Measurements from ENCODE around the gene ALLC. TPM values are rescaled to one million over a fixed set of nuclear protein-coding genes. Genes with fewer than 3 reads are reported as not detected.

Gene ALLC
- total and polyA plus RNA-seq, 7 donors: not detected

DNA sequence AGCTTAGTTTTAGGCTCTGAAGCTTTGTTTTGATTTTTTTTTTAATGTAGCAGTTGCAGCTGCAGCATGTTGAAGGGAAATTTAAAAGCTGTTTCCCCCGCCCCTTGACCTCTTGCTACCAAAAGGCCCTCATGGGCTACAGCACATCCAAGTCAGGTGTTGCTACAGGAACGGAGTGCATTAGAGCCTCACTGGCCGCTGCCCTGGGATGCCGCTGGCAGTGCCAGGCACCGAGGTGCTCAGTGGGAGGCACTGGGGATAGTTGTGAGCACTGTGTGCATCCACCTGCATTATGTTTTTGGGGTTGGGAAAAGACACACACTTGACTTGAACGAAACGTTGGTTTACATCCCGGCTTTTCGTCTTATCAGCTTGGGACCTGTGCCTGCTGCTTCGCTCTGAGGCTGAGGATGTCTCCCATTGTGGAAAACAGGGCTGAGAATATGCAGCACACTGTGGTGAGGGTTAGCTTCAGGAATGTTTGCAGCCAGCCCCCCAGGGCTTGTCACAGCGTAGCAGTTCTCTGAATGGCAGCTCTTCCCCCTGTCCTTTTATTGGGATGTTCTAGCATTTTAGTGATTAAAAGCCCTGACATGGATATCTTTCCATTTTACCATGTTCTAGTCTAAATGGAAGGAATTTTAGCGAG, 69.5 kb downstream of the ALLC start:
- TF ChIP-seq, protein P1, sequence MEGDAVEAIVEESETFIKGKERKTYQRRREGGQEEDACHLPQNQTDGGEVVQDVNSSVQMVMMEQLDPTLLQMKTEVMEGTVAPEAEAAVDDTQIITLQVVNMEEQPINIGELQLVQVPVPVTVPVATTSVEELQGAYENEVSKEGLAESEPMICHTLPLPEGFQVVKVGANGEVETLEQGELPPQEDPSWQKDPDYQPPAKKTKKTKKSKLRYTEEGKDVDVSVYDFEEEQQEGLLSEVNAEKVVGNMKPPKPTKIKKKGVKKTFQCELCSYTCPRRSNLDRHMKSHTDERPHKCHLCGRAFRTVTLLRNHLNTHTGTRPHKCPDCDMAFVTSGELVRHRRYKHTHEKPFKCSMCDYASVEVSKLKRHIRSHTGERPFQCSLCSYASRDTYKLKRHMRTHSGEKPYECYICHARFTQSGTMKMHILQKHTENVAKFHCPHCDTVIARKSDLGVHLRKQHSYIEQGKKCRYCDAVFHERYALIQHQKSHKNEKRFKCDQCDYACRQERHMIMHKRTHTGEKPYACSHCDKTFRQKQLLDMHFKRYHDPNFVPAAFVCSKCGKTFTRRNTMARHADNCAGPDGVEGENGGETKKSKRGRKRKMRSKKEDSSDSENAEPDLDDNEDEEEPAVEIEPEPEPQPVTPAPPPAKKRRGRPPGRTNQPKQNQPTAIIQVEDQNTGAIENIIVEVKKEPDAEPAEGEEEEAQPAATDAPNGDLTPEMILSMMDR (IDR thresholded peaks at IDR 0.05): no peak
- Histone ChIP-seq H3K4me1 (no peaks in the 10 kb centered on the region), H3K9me3 (no peaks in the 10 kb centered on the region), H3K4me3 (no peak overlapping the region), H3K27ac (no peak overlapping the region), H3K27me3 (ENCODE audit: insufficient read depth in 3 of 3, low read length in 2 of 3) (peaks cover 0 to 4% (median 0%) of the 10 kb centered on the region in 3 donors), H3K36me3 (ENCODE audit: insufficient read depth in 1 of 2, low read depth in 1 of 2) (no peaks in the 10 kb centered on the region)
- WGBS, 3 donors: 68 to 75% (median 68%) methylated on average over 12 of the region's 12 CpGs
- no peak for DNase-seq
- intact Hi-C loops (cut with DNase I): no loop called here
- ATAC-seq: no peak

DNA sequence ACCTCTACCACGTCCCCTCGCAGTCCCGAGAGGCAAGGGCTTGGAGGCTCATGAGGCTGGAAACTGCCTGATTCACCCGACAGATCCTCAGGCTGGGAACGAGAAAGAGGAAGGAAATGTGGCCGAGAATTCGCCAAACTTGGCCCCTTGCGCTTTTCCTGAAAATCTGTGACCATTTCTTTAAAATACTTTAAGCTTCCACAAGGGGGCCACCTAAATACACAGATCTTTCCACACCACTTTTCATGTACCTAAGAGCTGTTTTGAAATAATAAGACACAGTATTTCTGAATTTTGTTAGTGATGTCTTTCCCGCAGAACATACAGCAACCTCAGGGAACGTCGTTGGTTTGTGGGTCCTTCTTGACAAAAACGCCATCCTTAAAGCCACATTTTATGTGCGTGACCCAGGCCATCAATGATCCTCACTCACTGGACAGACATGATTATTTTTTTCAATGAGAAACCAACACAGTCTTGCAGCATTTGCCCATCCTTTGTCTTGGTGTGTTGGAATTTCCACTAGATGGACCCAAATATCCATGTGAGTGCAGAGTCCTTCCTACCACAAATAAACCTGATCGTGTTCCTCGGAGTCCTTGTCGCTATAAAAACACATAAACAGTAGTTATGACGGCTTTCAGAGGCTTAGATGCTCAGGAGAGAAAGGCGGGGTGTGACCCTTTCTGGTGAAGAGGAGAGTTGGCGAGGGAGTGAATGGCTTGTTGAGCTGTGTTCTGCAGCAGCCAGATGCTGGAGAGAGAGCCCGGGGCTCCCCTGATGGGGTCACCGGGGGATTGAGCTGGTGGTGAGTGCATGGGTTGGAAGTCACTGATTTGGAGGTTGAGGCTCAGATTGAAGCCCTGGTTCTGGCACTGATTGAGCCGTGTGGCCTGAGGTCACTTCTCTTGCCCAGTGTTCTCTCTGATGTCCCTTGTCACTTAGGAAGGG, 70.4 kb downstream of the ALLC start:
- no peaks in the 10 kb centered on the region for H3K4me1 ChIP-seq
- WGBS, 3 donors: 17 to 25% (median 19%) methylated on average over 22 of the region's 22 CpGs
- no peak overlapping the region for H3K4me3 ChIP-seq
- H3K27me3 ChIP-seq (ENCODE audit: insufficient read depth in 3 of 3, low read length in 2 of 3): peaks cover 0 to 4% (median 0%) of the 10 kb centered on the region in 3 donors
- DNase-seq (no peak), ATAC-seq (peak in 1 of 4 donors; percentile 22)
- intact Hi-C loops (cut with DNase I): no loop called here
- no peaks in the 10 kb centered on the region for H3K36me3 ChIP-seq (ENCODE audit: insufficient read depth in 1 of 2, low read depth in 1 of 2)
- H3K9me3 ChIP-seq: no peaks in the 10 kb centered on the region
- TF ChIP-seq, protein P1 (IDR thresholded peaks at IDR 0.05): peak; percentile 39
- no peak overlapping the region for H3K27ac ChIP-seq

GRCh38 chr2:3729055-3729448, 71.1 kb downstream of the ALLC start:
- H3K4me3 ChIP-seq: no peak overlapping the region
- H3K9me3 ChIP-seq: no peaks in the 10 kb centered on the region
- DNase-seq: no peak
- no peaks in the 10 kb centered on the region for H3K36me3 ChIP-seq (ENCODE audit: insufficient read depth in 1 of 2, low read depth in 1 of 2)
- no peak overlapping the region for H3K27ac ChIP-seq
- no peaks in the 10 kb centered on the region for H3K4me1 ChIP-seq
- 74 to 82% (median 77%) methylated on average over 8 of the region's 8 CpGs for WGBS, 3 donors
- intact Hi-C loops (cut with DNase I): no loop called here
- no peak for ATAC-seq
- TF ChIP-seq, protein P1 (IDR thresholded peaks at IDR 0.05): no peak
- peaks cover 0 to 4% (median 0%) of the 10 kb centered on the region in 3 donors for H3K27me3 ChIP-seq (ENCODE audit: insufficient read depth in 3 of 3, low read length in 2 of 3)

DNA sequence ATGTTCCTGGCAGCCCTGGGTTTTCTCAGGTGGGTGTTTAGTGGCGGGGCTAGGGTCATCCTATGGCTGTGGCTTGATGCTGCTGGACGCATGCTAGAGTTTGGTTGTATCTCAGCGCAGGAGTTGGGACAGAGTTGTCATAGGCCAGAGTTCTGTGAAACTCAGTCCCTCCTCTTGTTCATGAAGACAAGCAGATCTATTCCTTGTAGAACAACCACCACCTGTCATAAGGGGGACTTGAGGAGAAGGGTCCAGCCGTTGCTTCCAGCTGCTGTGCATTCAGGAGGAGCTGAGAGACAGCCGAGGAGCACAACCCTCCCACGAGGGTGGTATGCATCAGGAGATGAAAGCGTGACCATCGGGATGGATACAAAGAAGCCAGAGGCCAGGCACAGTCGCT, 71.8 kb downstream of the ALLC start:
- no peak for ATAC-seq
- H3K9me3 ChIP-seq: no peaks in the 10 kb centered on the region
- no peaks in the 10 kb centered on the region for H3K36me3 ChIP-seq (ENCODE audit: insufficient read depth in 1 of 2, low read depth in 1 of 2)
- DNase-seq: no peak
- intact Hi-C loops (cut with DNase I): no loop called here
- no peaks in the 10 kb centered on the region for H3K4me1 ChIP-seq
- H3K4me3 ChIP-seq: no peak overlapping the region
- peaks cover 0 to 4% (median 0%) of the 10 kb centered on the region in 3 donors for H3K27me3 ChIP-seq (ENCODE audit: insufficient read depth in 3 of 3, low read length in 2 of 3)
- TF ChIP-seq, protein P1 (IDR thresholded peaks at IDR 0.05): no peak
- no peak overlapping the region for H3K27ac ChIP-seq
- 73 to 81% (median 75%) methylated on average over 9 of the region's 9 CpGs for WGBS, 3 donors

Measured in psoas muscle (tissue), 8 donors.